Type B pancreatic cell (in vitro differentiated cells): Measurements from ENCODE around the gene RAB8A. TPM values are rescaled to one million over a fixed set of nuclear protein-coding genes. Genes with fewer than 3 reads are reported as not detected.

Experiments used
- DNase-seq: peaks from one replicate; pipeline ENCODE4 v3.0.0; 2021; ENCODE audit warnings: mixed read lengths; ENCODE audit not compliant: unreplicated experiment; ENCODE audit errors: extremely low spot score
- H3K27ac Mint-ChIP-seq: 2 replicates; pipeline ENCODE4 v1.8.0; 2021; ENCODE audit warnings: mild to moderate bottlenecking, mixed read lengths
- H3K27me3 Mint-ChIP-seq: 2 replicates; pipeline ENCODE4 v1.8.0; 2021; ENCODE audit warnings: mixed read lengths
- H3K36me3 Mint-ChIP-seq: 2 replicates; pipeline ENCODE4 v1.8.0; 2021; ENCODE audit warnings: mixed read lengths
- H3K4me1 Mint-ChIP-seq: one replicate; pipeline ENCODE4 v1.8.0; 2021; ENCODE audit warnings: mixed read lengths; ENCODE audit not compliant: unreplicated experiment
- H3K4me3 Mint-ChIP-seq: 2 replicates; pipeline ENCODE4 v1.8.0; 2021; ENCODE audit warnings: mild to moderate bottlenecking, mixed read lengths
- H3K9me3 Mint-ChIP-seq: 2 replicates; pipeline ENCODE4 v1.8.0; 2021; ENCODE audit warnings: mixed read lengths
- CTCF ChIP-seq: fragments of 200-600 bp; sonication (generic); conservative IDR thresholded peaks from 2 replicates; pipeline ENCODE4 v1.5.0; 2021; ENCODE audit warnings: antibody characterized with exemption, mild to moderate bottlenecking
- total RNA-seq: library from RNA; stranded (reverse); gene quantifications from 2 replicates; pipeline ENCODE4 v1.2.1, GENCODE V29; 2021; ENCODE audit warnings: low replicate concordance

RAB8A gene
- total RNA-seq, 1 donor from 2014 or later, result 86.9 TPM

GRCh38 chr19:16139752-16140151 is 28.1 kb downstream of the RAB8A start:
- Mint-ChIP-seq H3K4me3 (no peak overlapping the region), H3K27ac (no peak overlapping the region), H3K36me3 (peaks cover 6% of the 10 kb centered on the region), H3K9me3 (no peaks in the 10 kb centered on the region), H3K27me3 (no peaks in the 10 kb centered on the region), H3K4me1 (peaks cover 3% of the 10 kb centered on the region)
- no peak for DNase-seq
- TF ChIP-seq CTCF, result no peak

GRCh38 chr19:16141043-16141442 is 29.4 kb downstream of the RAB8A start:
- Mint-ChIP-seq H3K27me3 (no peaks in the 10 kb centered on the region), H3K9me3 (no peaks in the 10 kb centered on the region), H3K4me1 (peaks cover 3% of the 10 kb centered on the region), H3K27ac (no peak overlapping the region), H3K4me3 (no peak overlapping the region), H3K36me3 (no peaks in the 10 kb centered on the region)
- TF ChIP-seq CTCF, result no peak
- no peak for DNase-seq

- peaks cover 3% of the 10 kb centered on the region for H3K4me1 Mint-ChIP-seq
- no peaks in the 10 kb centered on the region for H3K9me3 Mint-ChIP-seq
- no peak overlapping the region for H3K4me3 Mint-ChIP-seq
- H3K36me3 Mint-ChIP-seq, result no peaks in the 10 kb centered on the region
- no peak overlapping the region for H3K27ac Mint-ChIP-seq
- no peak for TF ChIP-seq CTCF
- H3K27me3 Mint-ChIP-seq, result no peaks in the 10 kb centered on the region
- DNase-seq, result no peak
Measured at GRCh38 chr19:16142032-16142580, 30.4 kb downstream of the RAB8A start.

GRCh38 chr19:16143399-16144215 is 31.9 kb downstream of the RAB8A start, which contains the start of gene HSH2D:
Gene HSH2D (plus strand): TSS chr19:16143685. CDS start chr19:16148751, 5,066 bp downstream.
- Mint-ChIP-seq H3K9me3 (no peaks in the 10 kb centered on the region), H3K4me1 (peaks cover 3% of the 10 kb centered on the region), H3K27me3 (no peaks in the 10 kb centered on the region), H3K36me3 (no peaks in the 10 kb centered on the region), H3K4me3 (peak within 1 kb of the TSS; percentile 58), H3K27ac (peak within 1 kb of the TSS; percentile 72)
- DNase-seq, result no peak
- no peak for TF ChIP-seq CTCF

- peak overlapping the region; percentile 72 for H3K27ac Mint-ChIP-seq
- DNase-seq, result no peak
- no peak overlapping the region for H3K4me3 Mint-ChIP-seq
- H3K9me3 Mint-ChIP-seq, result no peaks in the 10 kb centered on the region
- H3K36me3 Mint-ChIP-seq, result no peaks in the 10 kb centered on the region
- H3K27me3 Mint-ChIP-seq, result no peaks in the 10 kb centered on the region
- TF ChIP-seq CTCF, result no peak
- peaks cover 3% of the 10 kb centered on the region for H3K4me1 Mint-ChIP-seq
Measured at GRCh38 chr19:16144216-16144581, 32.5 kb downstream of the RAB8A start.
